PC-3 (cell line): ENCODE data around the gene RAB42. TPM values are rescaled to one million over a fixed set of nuclear protein-coding genes. Genes with fewer than 3 reads are reported as not detected.
"Not testable (repeated sequence)": the region's sequence is repeated elsewhere in the genome, so short reads cannot be mapped to it uniquely, and the experiment has no call there.

Experiments used
- ATAC-seq: fragments of 200-7000 bp; cut with Tn5 transposase; 2 replicates; pipeline ENCODE4 v1.9.1; 2020; ENCODE audit warnings: mild to moderate bottlenecking, moderate library complexity
- BruUV-seq: library from RNA; stranded (reverse); fragments of 400-500 nt; replicated peaks from 2 replicates; lab custom pipeline; 2021; lab: Mats Ljungman, UMichigan
- CTCF ChIA-PET: fragments of 300-600 bp; sonication (Branson Sonifier 250); formaldehyde crosslinking; loops from one replicate; lab custom pipeline; 2022; ENCODE audit warnings: antibody characterized with exemption; lab: Charles Lee
- POLR2A ChIA-PET: fragments of 300-600 bp; sonication (Branson Sonifier 250); formaldehyde crosslinking; loops from one replicate; lab custom pipeline; 2022; ENCODE audit warnings: antibody characterized with exemption; ENCODE audit not compliant: unreplicated experiment; lab: Charles Lee
- DNase-seq: peaks from one replicate; pipeline ENCODE4 v3.0.0-alpha.2; 2015
- H2AFZ ChIP-seq: fragments of 300-600 bp; sonication (generic); 2 replicates; pipeline ENCODE4 v1.6.0; 2016; ENCODE audit warnings: antibody characterized with exemption, low read length
- H3F3A ChIP-seq: fragments of 300-600 bp; sonication (generic); one replicate; pipeline ENCODE4 v1.6.0; 2017; ENCODE audit warnings: antibody characterized with exemption, low read length, control low read depth, mild to moderate bottlenecking; ENCODE audit not compliant: unreplicated experiment
- H3K27ac ChIP-seq: fragments of 300-600 bp; sonication (generic); 2 replicates; pipeline ENCODE4 v1.5.1; 2016; ENCODE audit warnings: mild to moderate bottlenecking, low read length
- H3K27me3 ChIP-seq: fragments of 300-600 bp; sonication (generic); 2 replicates; pipeline ENCODE4 v1.6.1; 2016; ENCODE audit warnings: low read length, mixed read lengths
- H3K36me3 ChIP-seq: fragments of 300-600 bp; sonication (generic); 2 replicates; pipeline ENCODE4 v1.6.1; 2016; ENCODE audit warnings: low read depth, mixed run types, low read length, mixed read lengths
- H3K4me1 ChIP-seq: fragments of 300-600 bp; sonication (generic); 2 replicates; pipeline ENCODE4 v1.5.1; 2016; ENCODE audit warnings: low read length; ENCODE audit not compliant: insufficient read depth
- H3K4me2 ChIP-seq: fragments of 300-600 bp; sonication (generic); 2 replicates; pipeline ENCODE4 v1.6.0; 2016; ENCODE audit warnings: low read length
- H3K4me3 ChIP-seq: fragments of 300-600 bp; sonication (generic); 2 replicates; pipeline ENCODE4 v1.5.1; 2016; ENCODE audit warnings: mild to moderate bottlenecking, low read length, mixed read lengths
- H3K79me2 ChIP-seq: fragments of 300-600 bp; sonication (generic); 2 replicates; pipeline ENCODE4 v1.6.1; 2017; ENCODE audit warnings: low read length, mixed read lengths
- H3K9ac ChIP-seq: fragments of 300-600 bp; sonication (generic); 2 replicates; pipeline ENCODE4 v1.6.0; 2016; ENCODE audit warnings: mild to moderate bottlenecking, low read length
- H3K9me2 ChIP-seq: fragments of 300-600 bp; sonication (generic); replicated peaks from 2 replicates; pipeline ENCODE4 v1.6.1; 2016; ENCODE audit warnings: mixed run types, low read length, mixed read lengths
- H3K9me3 ChIP-seq: fragments of 300-600 bp; sonication (generic); 2 replicates; pipeline ENCODE4 v1.6.1; 2016; ENCODE audit warnings: low read length, mixed read lengths
- H4K20me1 ChIP-seq: fragments of 300-600 bp; sonication (generic); 2 replicates; pipeline ENCODE4 v1.6.1; 2016; ENCODE audit warnings: low read length, mixed read lengths
- CTCF ChIP-seq: fragments of 300-600 bp; sonication (generic); conservative IDR thresholded peaks from 2 replicates; pipeline ENCODE4 v1.5.1; 2017; ENCODE audit warnings: antibody characterized with exemption, low read depth, mild to moderate bottlenecking, low read length
- EZH2 ChIP-seq: fragments of 300-600 bp; sonication (generic); IDR thresholded peaks from one replicate; pipeline ENCODE4 v1.6.1; 2017; ENCODE audit warnings: antibody characterized with exemption, mild to moderate bottlenecking, low read length; ENCODE audit not compliant: unreplicated experiment
- EZH2phosphoT487 ChIP-seq: fragments of 300-600 bp; sonication (generic); IDR thresholded peaks from 2 replicates; pipeline ENCODE4 v1.6.1; 2018; ENCODE audit warnings: mild to moderate bottlenecking, antibody characterized with exemption, low read length, borderline replicate concordance
- intact Hi-C: fragments of 100-400 bp; cut with micrococcal nuclease; formaldehyde crosslinking; loops from 2 replicates; pipeline ENCODE4 v1.9.0; 2023
- total RNA-seq: library from RNA; depleted of rRNA; stranded (reverse); fragments of >200 nt; gene quantifications from 2 replicates; pipeline ENCODE4 v1.2.3, GENCODE V29; 2014

The RAB42 gene
- total RNA-seq, 1 experiment from 2014 or later = 1.5 TPM

GRCh38 chr1:28595412-28596191, 3.5 kb downstream of the RAB42 start:
- H3K27me3 ChIP-seq = no peaks in the 10 kb centered on the region
- peak overlapping the region; percentile 27; the same call in 1 of the 2 replicates for H3K9ac ChIP-seq
- DNase-seq (no peak), ATAC-seq (no peak)
- H3K9me2 ChIP-seq = no peaks in the 10 kb centered on the region
- H3K4me1 ChIP-seq = peaks cover 31% of the 10 kb centered on the region
- POLR2A ChIA-PET = no interaction called here
- H2AFZ ChIP-seq = no peak overlapping the region
- H3K4me3 ChIP-seq = no peak overlapping the region
- no peaks in the 10 kb centered on the region for H4K20me1 ChIP-seq
- no peaks in the 10 kb centered on the region for H3K79me2 ChIP-seq
- H3K36me3 ChIP-seq = no peaks in the 10 kb centered on the region
- peak overlapping the region; percentile 72 for H3K27ac ChIP-seq
- CTCF ChIA-PET = no interaction called here
- TF ChIP-seq EZH2 = no peak
- TF ChIP-seq EZH2phosphoT487 = no peak
- intact Hi-C loops = no loop called here
- H3F3A ChIP-seq = no peaks in the 10 kb centered on the region
- no peaks in the 10 kb centered on the region for H3K9me3 ChIP-seq
- no TSS peak for BruUV-seq
- H3K4me2 ChIP-seq = no peak overlapping the region

GRCh38 chr1:28596276-28596675, 4.2 kb downstream of the RAB42 start:
- H3K4me3 ChIP-seq, H3K27me3 ChIP-seq, H3K4me2 ChIP-seq, H3F3A ChIP-seq, H3K9me2 ChIP-seq, CTCF ChIA-PET, H3K79me2 ChIP-seq, H3K36me3 ChIP-seq, intact Hi-C loops, ATAC-seq, H2AFZ ChIP-seq, H4K20me1 ChIP-seq, BruUV-seq, H3K27ac ChIP-seq, H3K9me3 ChIP-seq, H3K9ac ChIP-seq, DNase-seq: not testable (repeated sequence)
- peaks cover 37% of the 10 kb centered on the region for H3K4me1 ChIP-seq
- POLR2A ChIA-PET = interaction anchor here (0.6 kb wide), 1 partner anchor 80 kb away, joined by 33 read pairs; no protein-coding TSS in a partner anchor

DNA sequence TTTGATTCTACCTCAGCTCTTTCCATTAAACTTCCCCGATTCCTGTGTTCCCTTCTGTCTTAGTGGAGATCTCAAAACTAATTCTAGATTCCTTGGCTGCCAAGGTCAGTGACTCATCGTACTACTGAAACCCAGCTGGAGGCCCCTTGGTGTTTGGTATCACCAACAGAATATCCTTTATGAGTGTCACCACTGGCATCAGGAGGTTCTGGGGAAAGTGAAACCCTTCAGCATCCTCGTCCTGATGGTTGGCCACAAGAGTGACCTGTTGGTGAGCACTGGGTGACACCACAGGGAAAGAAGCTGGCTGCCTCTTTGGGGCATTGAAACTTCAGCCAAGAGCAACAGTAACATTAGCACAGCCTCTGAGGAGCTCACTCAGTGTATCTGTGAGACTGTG, 9.6 kb downstream of the RAB42 start:
- Histone ChIP-seq H3K4me3 (peak overlapping the region; percentile 6; the same call in 1 of the 2 replicates), H3K9me3 (no peaks in the 10 kb centered on the region), H3K79me2 (no peaks in the 10 kb centered on the region), H3K36me3 (peaks cover 9% of the 10 kb centered on the region; the same call in 1 of the 2 replicates), H3K4me2 (peak overlapping the region; percentile 60), H2AFZ (no peak overlapping the region), H4K20me1 (no peaks in the 10 kb centered on the region), H3K27me3 (no peaks in the 10 kb centered on the region), H3K4me1 (peaks cover 35% of the 10 kb centered on the region), H3K9me2 (no peaks in the 10 kb centered on the region), H3F3A (peaks cover 5% of the 10 kb centered on the region), H3K9ac (peak overlapping the region; percentile 42), H3K27ac (peak overlapping the region; percentile 81)
- BruUV-seq = no TSS peak
- ChIA-PET POLR2A (interaction anchor here (0.6 to 2.2 kb wide), 2 partner anchors 20 to 163 kb away, joined by 4 to 32 read pairs; no protein-coding TSS in a partner anchor), CTCF (interaction anchor here (0.6 to 2.7 kb wide), 3 partner anchors 20 to 353 kb away, joined by 4 to 10 read pairs (median 4); no protein-coding TSS in a partner anchor)
- ATAC-seq (peak; percentile 75), DNase-seq (peak; percentile 93)
- TF ChIP-seq EZH2 (no peak), CTCF (no peak), EZH2phosphoT487 (no peak)
- intact Hi-C loops = loop anchor here (1.0 to 5.0 kb wide), 4 partner anchors 48 to 244 kb away; partner anchors contain the start of gene TRNAU1AP
